ENCODE measurements around the gene NDUFC2.
"Not testable (repeated sequence)": the region's sequence is repeated elsewhere in the genome, so short reads cannot be mapped to it uniquely, and the experiment has no call there.

The NDUFC2 gene

DNA sequence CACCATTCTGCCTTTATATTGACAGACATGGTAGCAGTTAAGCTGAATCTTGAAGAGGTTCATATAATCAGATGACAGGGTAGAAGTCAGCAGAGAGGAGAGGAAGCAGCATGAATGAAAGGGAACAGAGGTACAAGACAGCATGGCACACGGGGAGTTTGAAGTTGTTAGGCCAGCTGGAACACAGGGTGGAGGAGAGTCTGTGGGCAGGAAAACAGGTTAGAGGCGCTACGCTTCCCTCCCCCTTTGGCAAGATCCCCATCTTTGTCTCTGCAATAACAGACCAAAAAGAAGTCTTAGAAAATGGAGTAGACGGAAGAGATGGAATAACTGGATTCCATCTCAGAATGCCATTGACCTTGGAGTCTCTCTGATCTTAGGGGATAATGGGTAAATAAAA lies 20.0 kb upstream of the NDUFC2 start:
- H3K4me3 ChIP-seq (ENCODE audit: low read depth, low read length, poor library complexity, severe bottlenecking): no peak overlapping the region
- peaks cover 44% of the 10 kb centered on the region; the same call in 1 of the 2 replicates for H3K36me3 ChIP-seq (ENCODE audit: insufficient read depth, low read length)
- no peaks in the 10 kb centered on the region for H4K20me1 ChIP-seq (ENCODE audit: insufficient read depth, low read length)
- TF ChIP-seq, protein P1, sequence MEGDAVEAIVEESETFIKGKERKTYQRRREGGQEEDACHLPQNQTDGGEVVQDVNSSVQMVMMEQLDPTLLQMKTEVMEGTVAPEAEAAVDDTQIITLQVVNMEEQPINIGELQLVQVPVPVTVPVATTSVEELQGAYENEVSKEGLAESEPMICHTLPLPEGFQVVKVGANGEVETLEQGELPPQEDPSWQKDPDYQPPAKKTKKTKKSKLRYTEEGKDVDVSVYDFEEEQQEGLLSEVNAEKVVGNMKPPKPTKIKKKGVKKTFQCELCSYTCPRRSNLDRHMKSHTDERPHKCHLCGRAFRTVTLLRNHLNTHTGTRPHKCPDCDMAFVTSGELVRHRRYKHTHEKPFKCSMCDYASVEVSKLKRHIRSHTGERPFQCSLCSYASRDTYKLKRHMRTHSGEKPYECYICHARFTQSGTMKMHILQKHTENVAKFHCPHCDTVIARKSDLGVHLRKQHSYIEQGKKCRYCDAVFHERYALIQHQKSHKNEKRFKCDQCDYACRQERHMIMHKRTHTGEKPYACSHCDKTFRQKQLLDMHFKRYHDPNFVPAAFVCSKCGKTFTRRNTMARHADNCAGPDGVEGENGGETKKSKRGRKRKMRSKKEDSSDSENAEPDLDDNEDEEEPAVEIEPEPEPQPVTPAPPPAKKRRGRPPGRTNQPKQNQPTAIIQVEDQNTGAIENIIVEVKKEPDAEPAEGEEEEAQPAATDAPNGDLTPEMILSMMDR (IDR thresholded peaks at IDR 0.05; ENCODE audit: low read length): no peak
- TF ChIP-seq EZH2 (IDR thresholded peaks at IDR 0.05; ENCODE audit: borderline replicate concordance, low read length): no peak
- no peak overlapping the region for H3K4me2 ChIP-seq (ENCODE audit: low read length)
- H2AFZ ChIP-seq (ENCODE audit: low read length): no peak overlapping the region
- H3K9ac ChIP-seq (ENCODE audit: low read length): no peak overlapping the region
- H3K79me2 ChIP-seq (ENCODE audit: insufficient read depth, low read length): no peaks in the 10 kb centered on the region
- no peaks in the 10 kb centered on the region for H3F3A ChIP-seq (ENCODE audit: insufficient read depth, low read length)
- H3K27ac ChIP-seq (ENCODE audit: low read depth, low read length, poor library complexity, severe bottlenecking): no peak overlapping the region
- no peaks in the 10 kb centered on the region for H3K9me2 ChIP-seq (ENCODE audit: low read depth, low read length)
- H3K9me3 ChIP-seq (ENCODE audit: low read length): no peaks in the 10 kb centered on the region
- H3K4me1 ChIP-seq (ENCODE audit: insufficient read depth, low read length, severe bottlenecking): no peaks in the 10 kb centered on the region
- H3K27me3 ChIP-seq (ENCODE audit: insufficient read depth, low read length): no peaks in the 10 kb centered on the region

DNA sequence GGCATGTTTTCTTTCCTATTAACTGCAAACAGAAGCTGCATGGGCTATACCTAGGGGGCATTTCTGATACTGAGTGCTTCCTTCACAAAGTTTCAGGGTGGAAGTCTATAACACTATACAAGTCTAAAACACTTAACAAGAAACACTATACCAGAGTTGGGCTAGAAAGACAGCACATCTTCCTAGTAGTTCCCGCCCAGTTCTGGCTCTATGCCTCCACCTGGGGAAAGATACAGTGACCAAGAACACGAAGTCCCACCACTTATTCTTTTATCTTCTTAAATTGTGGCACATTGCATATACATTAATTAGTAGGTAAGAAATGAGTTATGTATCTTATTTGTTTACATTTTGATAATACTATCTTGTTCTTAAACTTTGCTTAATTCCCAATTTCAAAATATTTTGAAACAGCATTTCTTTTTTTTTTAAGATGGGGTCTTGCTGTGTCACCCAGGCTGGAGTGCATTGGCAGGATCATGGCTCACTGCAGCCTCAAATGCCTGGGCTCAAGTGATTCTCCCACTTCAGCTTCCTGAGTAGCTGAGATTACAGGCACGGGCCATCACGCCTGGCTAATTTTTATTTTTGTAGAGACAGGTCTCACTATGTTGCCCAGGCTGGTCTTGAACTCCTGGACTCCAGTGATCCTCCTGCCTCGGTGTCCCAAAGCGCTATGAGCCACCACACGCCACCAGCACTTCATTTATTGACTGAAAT lies 18.2 kb upstream of the NDUFC2 start:
- no peaks in the 10 kb centered on the region for H3K9me3 ChIP-seq (ENCODE audit: low read length)
- H3K9ac ChIP-seq (ENCODE audit: low read length): no peak overlapping the region
- H3K4me2 ChIP-seq (ENCODE audit: low read length): no peak overlapping the region
- no peaks in the 10 kb centered on the region for H3K27me3 ChIP-seq (ENCODE audit: insufficient read depth, low read length)
- no peak overlapping the region for H2AFZ ChIP-seq (ENCODE audit: low read length)
- H3K4me1 ChIP-seq (ENCODE audit: insufficient read depth, low read length, severe bottlenecking): no peaks in the 10 kb centered on the region
- no peaks in the 10 kb centered on the region for H3K79me2 ChIP-seq (ENCODE audit: insufficient read depth, low read length)
- H3K36me3 ChIP-seq (ENCODE audit: insufficient read depth, low read length): peaks cover 42% of the 10 kb centered on the region
- TF ChIP-seq, protein P1 (IDR thresholded peaks at IDR 0.05; ENCODE audit: low read length): no peak
- no peaks in the 10 kb centered on the region for H3F3A ChIP-seq (ENCODE audit: insufficient read depth, low read length)
- H3K4me3 ChIP-seq (ENCODE audit: low read depth, low read length, poor library complexity, severe bottlenecking): no peak overlapping the region
- no peaks in the 10 kb centered on the region for H3K9me2 ChIP-seq (ENCODE audit: low read depth, low read length)
- no peak overlapping the region for H3K27ac ChIP-seq (ENCODE audit: low read depth, low read length, poor library complexity, severe bottlenecking)
- H4K20me1 ChIP-seq (ENCODE audit: insufficient read depth, low read length): no peaks in the 10 kb centered on the region

DNA sequence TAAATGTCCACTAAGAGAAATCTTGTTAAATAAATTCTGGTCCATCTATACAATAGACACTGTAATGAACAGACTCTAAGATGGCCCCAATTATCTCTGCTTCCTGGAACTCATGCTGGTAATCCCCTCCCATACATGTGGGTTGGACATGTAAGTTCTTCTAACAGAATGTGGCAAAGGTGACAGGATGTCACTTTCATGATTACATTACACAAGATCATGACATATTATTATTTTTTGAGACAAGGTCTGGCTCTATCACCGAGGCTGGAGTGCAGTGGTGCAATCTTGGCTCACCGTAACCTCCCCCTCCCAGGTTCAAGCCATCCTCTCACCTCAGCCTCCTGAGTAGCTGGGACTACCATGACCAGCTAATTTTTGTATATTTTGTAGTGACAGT lies 14.6 kb upstream of the NDUFC2 start:
- H2AFZ ChIP-seq (ENCODE audit: low read length): no peak overlapping the region
- no peaks in the 10 kb centered on the region; the same call in 1 of the 2 replicates for H3K9me2 ChIP-seq (ENCODE audit: low read depth, low read length)
- no peaks in the 10 kb centered on the region for H3F3A ChIP-seq (ENCODE audit: insufficient read depth, low read length)
- no peaks in the 10 kb centered on the region for H3K79me2 ChIP-seq (ENCODE audit: insufficient read depth, low read length)
- no peaks in the 10 kb centered on the region for H3K4me1 ChIP-seq (ENCODE audit: insufficient read depth, low read length, severe bottlenecking)
- no peak overlapping the region for H3K4me2 ChIP-seq (ENCODE audit: low read length)
- H3K9me3 ChIP-seq (ENCODE audit: low read length): no peaks in the 10 kb centered on the region
- no peak overlapping the region for H3K9ac ChIP-seq (ENCODE audit: low read length)
- H3K27ac ChIP-seq (ENCODE audit: low read depth, low read length, poor library complexity, severe bottlenecking): no peak overlapping the region
- no peak overlapping the region for H3K4me3 ChIP-seq (ENCODE audit: low read depth, low read length, poor library complexity, severe bottlenecking)
- TF ChIP-seq, protein P1 (IDR thresholded peaks at IDR 0.05; ENCODE audit: low read length): no peak
- TF ChIP-seq EZH2 (IDR thresholded peaks at IDR 0.05; ENCODE audit: borderline replicate concordance, low read length): no peak
- H4K20me1 ChIP-seq (ENCODE audit: insufficient read depth, low read length): no peaks in the 10 kb centered on the region
- H3K27me3 ChIP-seq (ENCODE audit: insufficient read depth, low read length): no peaks in the 10 kb centered on the region
- H3K36me3 ChIP-seq (ENCODE audit: insufficient read depth, low read length): peaks cover 17% of the 10 kb centered on the region

DNA sequence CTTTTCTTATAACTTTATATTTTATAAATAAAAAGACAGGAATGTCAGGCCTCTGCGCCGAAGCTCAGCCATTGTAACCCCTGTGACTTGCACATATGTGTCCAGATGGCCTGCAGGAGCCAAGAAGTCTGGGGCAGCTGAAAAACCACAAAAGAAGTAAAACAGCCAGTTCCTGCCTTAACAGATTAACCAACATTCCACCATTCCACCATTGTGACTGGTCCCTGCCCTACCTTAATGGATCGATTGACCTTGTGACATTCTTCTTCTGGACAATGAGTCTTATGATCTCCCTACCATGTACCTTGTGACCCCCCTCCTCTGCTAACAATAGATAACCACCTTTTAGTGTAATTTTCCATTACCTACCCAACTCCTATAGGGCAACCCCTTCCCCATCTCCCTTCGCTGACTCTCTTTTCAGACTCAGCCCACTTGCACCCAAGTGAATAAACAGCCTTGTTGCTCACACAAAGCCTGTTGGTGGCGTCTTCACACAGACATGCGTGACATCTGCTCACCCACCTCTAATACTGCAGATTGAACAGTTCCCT lies 6.9 kb upstream of the NDUFC2 start:
- H2AFZ ChIP-seq (ENCODE audit: low read length); H3K9ac ChIP-seq (ENCODE audit: low read length); H3K4me2 ChIP-seq (ENCODE audit: low read length); H4K20me1 ChIP-seq (ENCODE audit: insufficient read depth, low read length); H3K27me3 ChIP-seq (ENCODE audit: insufficient read depth, low read length); H3K9me3 ChIP-seq (ENCODE audit: low read length); H3K36me3 ChIP-seq (ENCODE audit: insufficient read depth, low read length); H3K9me2 ChIP-seq (ENCODE audit: low read depth, low read length); H3K4me1 ChIP-seq (ENCODE audit: insufficient read depth, low read length, severe bottlenecking); H3K27ac ChIP-seq (ENCODE audit: low read depth, low read length, poor library complexity, severe bottlenecking); H3K4me3 ChIP-seq (ENCODE audit: low read depth, low read length, poor library complexity, severe bottlenecking); H3F3A ChIP-seq (ENCODE audit: insufficient read depth, low read length); H3K79me2 ChIP-seq (ENCODE audit: insufficient read depth, low read length): not testable (repeated sequence)
